Endothelial cell (in vitro differentiated cells): ENCODE data around the gene MIB2. TPM values are rescaled to one million over a fixed set of nuclear protein-coding genes. Genes with fewer than 3 reads are reported as not detected.

Source experiments
- DNase-seq: peaks from one replicate; pipeline ENCODE4 v3.0.0; 2021; ENCODE audit warnings: low spot score
- H3K27ac Mint-ChIP-seq: one replicate; pipeline ENCODE4 v1.8.0; 2021; ENCODE audit warnings: mixed read lengths, inconsistent platforms; ENCODE audit not compliant: unreplicated experiment
- H3K27me3 Mint-ChIP-seq: one replicate; pipeline ENCODE4 v1.8.0; 2021; ENCODE audit warnings: mild to moderate bottlenecking, moderate library complexity, mixed read lengths, inconsistent platforms; ENCODE audit not compliant: unreplicated experiment
- H3K36me3 Mint-ChIP-seq: one replicate; pipeline ENCODE4 v1.8.0; 2021; ENCODE audit warnings: mild to moderate bottlenecking, low read depth, mixed read lengths, inconsistent platforms; ENCODE audit not compliant: unreplicated experiment
- H3K4me1 Mint-ChIP-seq: one replicate; pipeline ENCODE4 v1.8.0; 2021; ENCODE audit warnings: mild to moderate bottlenecking, mixed read lengths, inconsistent platforms; ENCODE audit not compliant: unreplicated experiment
- H3K4me3 Mint-ChIP-seq: one replicate; pipeline ENCODE4 v1.8.0; 2021; ENCODE audit warnings: mild to moderate bottlenecking, mixed read lengths, inconsistent platforms; ENCODE audit not compliant: unreplicated experiment
- H3K9me3 Mint-ChIP-seq: one replicate; pipeline ENCODE4 v1.8.0; 2021; ENCODE audit warnings: mixed read lengths, inconsistent platforms; ENCODE audit not compliant: unreplicated experiment
- CTCF ChIP-seq: fragments of 200-600 bp; sonication (generic); IDR thresholded peaks from one replicate; pipeline ENCODE4 v1.5.0; 2021; ENCODE audit warnings: antibody characterized with exemption; ENCODE audit not compliant: unreplicated experiment
- total RNA-seq: library from RNA; stranded (reverse); fragmentation: NEBNext Ultra II Directional; extraction: Animal tissue kit (Norgen Biotek cat#: 25700); gene quantifications from one replicate; pipeline ENCODE4 v1.2.1, GENCODE V29; 2021; ENCODE audit not compliant: unreplicated experiment

MIB2 gene
- total RNA-seq, 1 donor from 2014 or later = 84.4 TPM

- TF ChIP-seq CTCF = no peak
- no peak overlapping the region for H3K4me3 Mint-ChIP-seq
- no peak for DNase-seq
- no peak overlapping the region for H3K27ac Mint-ChIP-seq
- peaks cover 2% of the 10 kb centered on the region for H3K27me3 Mint-ChIP-seq
- peaks cover 5% of the 10 kb centered on the region for H3K36me3 Mint-ChIP-seq
- peaks cover 2% of the 10 kb centered on the region for H3K4me1 Mint-ChIP-seq
- H3K9me3 Mint-ChIP-seq = no peaks in the 10 kb centered on the region
Observed at GRCh38 chr1:1624443-1625403, 9.4 kb downstream of the MIB2 start.

GRCh38 chr1:1625404-1625775 is 10.1 kb downstream of the MIB2 start:
- H3K4me1 Mint-ChIP-seq = peaks cover 2% of the 10 kb centered on the region
- H3K36me3 Mint-ChIP-seq = peaks cover 5% of the 10 kb centered on the region
- no peaks in the 10 kb centered on the region for H3K9me3 Mint-ChIP-seq

GRCh38 chr1:1625824-1626206 is 10.5 kb downstream of the MIB2 start:
- no peak overlapping the region for H3K4me3 Mint-ChIP-seq
- peaks cover 5% of the 10 kb centered on the region for H3K36me3 Mint-ChIP-seq
- TF ChIP-seq CTCF = no peak
- no peak overlapping the region for H3K27ac Mint-ChIP-seq
- peaks cover 2% of the 10 kb centered on the region for H3K27me3 Mint-ChIP-seq
- no peaks in the 10 kb centered on the region for H3K9me3 Mint-ChIP-seq
- H3K4me1 Mint-ChIP-seq = peaks cover 2% of the 10 kb centered on the region
- no peak for DNase-seq

More at GRCh38 chr1:1625404-1625775, 10.1 kb downstream of the MIB2 start:
- Mint-ChIP-seq H3K27ac (no peak overlapping the region), H3K27me3 (peaks cover 2% of the 10 kb centered on the region), H3K4me3 (no peak overlapping the region)
- no peak for DNase-seq
- TF ChIP-seq CTCF = no peak

GRCh38 chr1:1626207-1627141 is 11.2 kb downstream of the MIB2 start:
- no peaks in the 10 kb centered on the region for H3K9me3 Mint-ChIP-seq
- TF ChIP-seq CTCF = no peak
- H3K36me3 Mint-ChIP-seq = peaks cover 5% of the 10 kb centered on the region
- H3K27me3 Mint-ChIP-seq = peaks cover 2% of the 10 kb centered on the region
- H3K4me3 Mint-ChIP-seq = no peak overlapping the region
- H3K27ac Mint-ChIP-seq = no peak overlapping the region
- H3K4me1 Mint-ChIP-seq = peaks cover 2% of the 10 kb centered on the region
- DNase-seq = no peak
